GM21717 (cell line): Measurements from ENCODE around the gene CNKSR3.

ENCODE experiments used
- ATAC-seq: cut with Tn5 transposase; IDR thresholded peaks from one replicate; pipeline ENCODE4 v1.9.1; 2021; ENCODE audit warnings: mild to moderate bottlenecking, moderate library complexity; ENCODE audit not compliant: unreplicated experiment

The CNKSR3 gene

DNA sequence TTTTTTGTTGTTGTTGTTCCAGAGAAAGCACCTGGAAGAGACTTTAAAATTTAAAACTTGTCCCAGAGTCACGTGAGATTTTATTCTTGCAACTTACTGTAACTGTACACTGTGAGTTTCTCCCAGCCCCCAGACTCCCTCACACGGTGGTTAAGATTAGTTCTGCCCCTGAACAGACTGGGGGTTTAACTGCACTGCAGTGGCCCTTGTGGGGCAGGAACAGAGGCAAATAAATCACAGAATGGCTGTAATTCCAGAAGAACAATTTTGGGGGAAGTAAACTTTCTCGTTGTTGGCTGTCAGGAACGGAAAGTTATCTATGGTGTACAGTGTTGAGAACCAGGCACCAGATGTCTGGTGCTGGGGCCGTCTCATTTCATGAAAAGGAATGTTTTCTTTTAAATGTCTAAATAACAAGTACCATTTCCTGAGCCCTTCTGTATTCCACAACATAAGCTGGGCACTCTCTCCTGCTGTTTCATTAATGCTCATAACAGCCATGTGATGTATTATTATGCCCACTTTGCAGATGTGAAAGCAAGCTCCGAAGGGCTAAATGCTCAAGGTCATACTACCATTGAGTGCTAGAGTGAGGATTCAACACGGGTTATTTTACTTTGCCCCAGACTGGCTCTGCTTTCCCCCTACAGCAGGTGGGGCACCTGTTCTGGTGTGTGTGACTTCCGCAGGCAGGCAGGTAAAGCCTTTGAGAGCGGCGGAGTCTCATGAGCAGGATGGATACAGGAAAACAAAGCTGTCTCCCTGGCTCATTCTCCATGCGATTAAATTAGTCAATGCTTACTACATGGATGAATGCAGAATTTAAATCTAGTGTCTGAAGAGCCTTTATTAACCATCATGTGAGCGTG is 30.5 kb downstream of the CNKSR3 start:
- ATAC-seq: no peak

DNA sequence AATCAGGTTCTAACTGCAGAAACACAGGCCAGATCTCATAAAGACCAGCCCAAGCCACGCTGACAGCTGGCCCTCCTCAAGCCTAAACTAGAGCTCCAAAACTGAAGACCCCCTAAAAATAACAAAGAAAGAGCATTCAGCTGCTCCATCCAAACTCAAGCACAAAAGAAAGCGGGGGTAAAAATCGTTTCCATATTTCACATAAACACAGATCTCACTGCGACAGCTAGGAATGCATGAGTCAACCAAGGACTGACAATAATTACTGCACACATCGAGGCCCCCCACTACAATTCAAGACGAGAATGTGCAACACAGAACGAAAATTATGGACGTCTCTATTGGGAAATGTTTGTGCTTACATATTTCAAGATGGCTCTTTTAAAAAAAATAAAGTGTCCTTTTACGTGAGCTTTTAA is 31.1 kb downstream of the CNKSR3 start:
- no peak for ATAC-seq

DNA sequence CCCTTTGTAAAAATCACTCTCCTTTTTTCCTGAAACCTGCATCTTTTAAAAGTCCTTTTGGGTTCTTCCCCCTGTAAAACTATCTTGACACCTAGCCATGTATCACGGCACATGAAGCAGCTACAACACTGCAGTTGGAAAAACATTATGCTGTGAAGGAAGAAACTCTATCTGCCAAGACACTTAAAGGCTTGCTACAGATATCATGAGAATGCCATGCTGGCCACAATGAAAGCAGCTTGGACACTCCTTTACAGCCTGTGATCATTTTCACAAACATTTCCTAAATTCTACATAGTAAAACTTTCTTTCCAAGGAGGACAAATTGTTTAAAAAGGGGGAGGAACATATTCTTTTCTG is 31.8 kb downstream of the CNKSR3 start:
- no peak for ATAC-seq

- no peak for ATAC-seq
Measured at GRCh38 chr6:154478021-154478700, 32.3 kb downstream of the CNKSR3 start.

GRCh38 chr6:154476494-154476893 is 34.0 kb downstream of the CNKSR3 start:
- no peak for ATAC-seq

DNA sequence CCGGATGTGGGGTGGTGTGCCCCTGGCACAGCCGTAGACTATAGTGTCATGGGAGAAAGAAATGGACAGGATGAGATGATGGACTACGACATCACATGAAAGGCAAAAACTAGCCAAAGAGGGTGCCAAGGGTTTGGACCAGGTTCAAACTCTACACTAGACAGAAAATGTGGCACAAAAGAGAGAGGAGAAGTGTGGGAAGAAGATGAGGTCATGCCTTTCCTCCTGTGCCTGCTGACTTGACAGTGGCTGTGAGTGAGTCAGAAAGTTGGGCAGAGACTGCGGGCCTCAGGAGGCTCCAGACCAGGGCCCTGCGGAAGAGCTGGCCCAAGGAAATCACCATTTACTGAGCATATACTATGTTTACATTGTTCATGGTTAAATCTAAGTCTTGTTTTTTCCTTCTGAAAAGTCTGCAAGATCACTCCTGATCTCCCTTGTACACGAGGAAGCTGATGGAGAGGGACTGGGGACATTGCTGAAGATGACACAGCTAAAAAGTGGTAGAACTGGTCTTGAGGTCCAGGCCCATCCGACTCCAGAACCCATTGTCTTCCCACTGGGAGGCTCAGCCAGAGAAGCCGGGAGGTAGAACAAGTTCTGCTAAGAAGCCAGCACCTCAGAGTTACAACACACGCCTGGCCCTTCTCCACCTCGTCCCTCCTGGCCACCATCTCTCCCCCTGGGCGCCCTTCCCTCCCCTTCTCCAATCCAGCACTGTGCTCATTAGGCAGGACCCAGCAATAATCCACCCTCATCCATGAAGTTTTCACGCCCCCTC is 35.6 kb downstream of the CNKSR3 start:
- ATAC-seq: no peak

GRCh38 chr6:154473324-154473723 is 37.2 kb downstream of the CNKSR3 start:
- no peak for ATAC-seq

DNA sequence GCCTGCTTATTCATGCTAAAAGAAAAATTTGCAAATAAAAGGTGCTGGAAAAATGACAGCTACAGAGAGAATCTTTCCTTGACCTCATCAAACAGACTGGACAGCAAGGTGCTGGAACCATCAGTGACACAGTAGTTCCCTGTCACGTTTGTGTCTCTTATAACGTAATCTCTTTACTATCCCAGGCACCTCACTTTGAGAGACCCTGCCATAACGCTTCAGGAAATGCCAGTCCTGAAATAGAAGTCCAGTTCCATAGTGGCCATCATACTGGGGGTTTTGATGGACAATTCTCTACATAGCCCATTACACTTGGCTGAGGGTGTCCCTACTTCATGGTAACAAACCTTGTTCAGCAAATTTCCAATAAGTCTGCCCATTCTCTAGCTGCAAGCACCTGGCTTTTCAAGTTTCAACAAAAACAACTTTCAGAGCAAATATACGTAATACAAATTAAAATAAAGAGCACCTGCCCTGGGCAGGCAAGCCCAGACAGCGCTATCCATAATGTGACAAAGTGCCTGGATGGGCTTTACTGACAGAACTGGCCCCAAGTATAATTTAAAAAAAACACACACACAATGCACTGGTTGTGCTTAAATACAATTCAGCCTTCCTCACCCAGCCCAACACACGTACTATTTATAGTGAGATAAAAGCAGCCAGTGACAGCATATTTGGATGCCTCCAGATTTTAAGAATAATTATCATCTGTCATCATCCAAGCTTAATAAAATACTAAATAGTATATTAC is 38.7 kb downstream of the CNKSR3 start:
- ATAC-seq: no peak

DNA sequence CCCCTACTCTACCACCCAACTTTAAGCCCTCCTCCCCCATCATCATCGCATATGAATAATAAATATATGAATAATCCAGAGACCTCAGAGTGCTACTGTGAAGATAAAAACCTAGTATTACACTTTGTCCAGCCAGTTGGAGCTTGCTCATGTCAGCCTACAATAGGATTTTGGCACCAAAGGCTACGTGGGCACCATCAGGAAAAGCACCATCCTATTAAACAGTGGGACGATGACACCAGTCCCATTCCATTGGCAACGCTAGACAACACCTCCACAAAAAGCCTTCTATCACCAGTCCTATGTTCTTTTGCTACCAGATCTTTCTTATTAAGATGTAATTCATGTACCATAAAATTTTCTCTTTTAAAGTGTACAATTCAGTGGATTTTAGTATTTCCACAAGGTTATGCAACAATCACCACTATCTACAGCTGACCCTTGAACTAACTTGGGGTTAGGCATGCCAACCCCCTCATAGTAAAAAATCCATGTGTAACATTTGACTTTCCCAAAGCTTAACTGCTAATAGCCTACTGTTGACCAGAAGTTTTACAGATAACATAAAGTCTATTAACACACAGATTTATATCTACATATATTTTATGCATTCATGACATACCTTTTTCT is 41.1 kb downstream of the CNKSR3 start:
- ATAC-seq: no peak

GRCh38 chr6:154468760-154469159 is 41.7 kb downstream of the CNKSR3 start:
- no peak for ATAC-seq

GRCh38 chr6:154466971-154467679 is 43.4 kb downstream of the CNKSR3 start:
- ATAC-seq: no peak

- no peak for ATAC-seq
Measured at GRCh38 chr6:154466139-154466538, 44.3 kb downstream of the CNKSR3 start.

DNA sequence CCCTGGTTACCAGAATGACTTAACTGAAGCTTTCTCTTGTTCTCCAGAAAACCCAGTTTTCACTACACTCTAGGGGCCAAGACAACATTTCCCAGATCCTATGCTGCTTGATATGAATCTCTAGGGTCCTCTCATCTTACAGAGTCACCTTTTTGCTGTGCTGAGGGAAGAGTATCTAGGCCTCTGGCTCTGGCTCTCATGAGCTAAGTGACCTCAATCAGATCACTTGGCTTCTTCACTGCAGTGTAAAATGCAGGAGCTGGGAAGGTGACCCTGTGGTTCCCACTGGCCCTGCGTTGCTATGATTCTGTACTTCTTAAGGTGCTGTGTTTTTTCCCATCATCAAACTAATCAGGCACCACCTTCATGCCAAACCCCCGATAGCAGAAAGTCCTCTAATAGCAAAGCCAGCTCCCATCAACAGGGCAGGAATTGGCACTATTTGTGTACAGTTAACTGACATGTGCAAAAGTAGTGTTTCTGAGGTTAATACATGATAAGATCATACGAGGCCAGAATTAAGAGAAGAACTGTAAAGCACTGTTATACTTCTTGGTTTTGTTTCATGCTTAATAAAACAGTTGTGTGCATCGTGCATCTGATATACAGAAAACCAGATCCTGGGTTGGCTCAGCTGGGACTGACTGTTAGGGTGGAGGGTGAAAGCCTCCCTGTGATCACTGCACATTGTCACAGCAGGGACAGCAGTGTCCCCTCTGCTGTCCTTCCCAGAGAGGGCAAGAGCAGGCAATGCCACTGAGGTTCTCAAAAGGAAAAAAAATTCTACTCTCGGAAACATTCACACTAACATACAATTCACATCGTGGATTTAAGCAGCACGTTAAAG is 46.7 kb downstream of the CNKSR3 start:
- no peak for ATAC-seq

DNA sequence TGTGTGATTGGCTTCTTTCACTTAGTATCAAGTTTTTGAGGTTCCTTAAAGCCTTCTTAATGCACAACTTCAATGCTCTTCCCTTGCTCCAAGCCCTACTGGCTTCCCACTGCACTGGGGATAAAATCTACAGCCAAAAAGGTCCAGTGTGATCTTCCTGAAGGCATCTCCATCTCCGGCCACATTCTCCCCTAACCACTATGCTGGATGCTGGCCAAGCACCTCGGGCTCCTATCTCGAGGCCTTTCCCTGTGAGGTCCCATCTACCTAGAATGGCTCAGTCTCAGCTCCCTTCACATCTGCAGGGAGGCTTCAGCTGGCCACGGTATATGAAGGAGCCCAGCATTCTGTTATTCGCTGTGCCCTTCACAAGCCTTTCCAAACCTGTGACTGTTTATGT is 48.1 kb downstream of the CNKSR3 start:
- ATAC-seq: no peak

GRCh38 chr6:154461348-154461747 is 49.1 kb downstream of the CNKSR3 start:
- no peak for ATAC-seq

- no peak for ATAC-seq
Measured at GRCh38 chr6:154460306-154461071, 50.0 kb downstream of the CNKSR3 start.

GRCh38 chr6:154459513-154459912 is 51.0 kb downstream of the CNKSR3 start:
- no peak for ATAC-seq
